Measurements from ENCODE around the gene ZNF470. TPM values are rescaled to one million over a fixed set of nuclear protein-coding genes. Genes with fewer than 3 reads are reported as not detected.
A peak's percentile ranks its signal among the peaks of the same experiment; 100 is the strongest.

Gene ZNF470
- total RNA-seq, 1 donor from 2014 or later = 6.7 TPM

- Mint-ChIP-seq H3K27ac (no peak overlapping the region), H3K9me3 (peaks cover 83% of the 10 kb centered on the region), H3K4me3 (no peak overlapping the region), H3K4me1 (no peaks in the 10 kb centered on the region), H3K27me3 (ENCODE audit: insufficient read depth, low read depth) (no peaks in the 10 kb centered on the region), H3K36me3 (peaks cover 67% of the 10 kb centered on the region)
- Histone ChIP-seq H3K9me3 (ENCODE audit: low read depth) (peaks cover 76% of the 10 kb centered on the region), H3K27ac (no peak overlapping the region), H2AFZ (replicated peaks) (no peak overlapping the region), H4K20me1 (ENCODE audit: low read depth) (no peaks in the 10 kb centered on the region), H3K36me3 (peaks cover 54% of the 10 kb centered on the region), H3K79me2 (ENCODE audit: low read depth) (no peaks in the 10 kb centered on the region), H3K27me3 (no peaks in the 10 kb centered on the region), H3K4me3 (no peak overlapping the region), H3K4me1 (no peaks in the 10 kb centered on the region), H3K4me2 (no peak overlapping the region), H3K9ac (no peak overlapping the region), H3F3A (ENCODE audit: low read depth) (peaks cover 9% of the 10 kb centered on the region)
- TF ChIP-seq EZH2 (IDR thresholded peaks at IDR 0.05) = no peak
- no peak for TF ChIP-seq CTCF (IDR thresholded peaks at IDR 0.05)
- no peak for TF ChIP-seq EZH2phosphoT487 (IDR thresholded peaks at IDR 0.05)
- no peak for DNase-seq (ENCODE audit: low spot score)
Observed at GRCh38 chr19:56577719-56578602, 10.7 kb downstream of the ZNF470 start.

- H3K27ac Mint-ChIP-seq = no peak overlapping the region
- Histone ChIP-seq H3K4me1 (peaks cover 3% of the 10 kb centered on the region), H3K4me2 (peak overlapping the region; percentile 83), H3K36me3 (peaks cover 8% of the 10 kb centered on the region), H4K20me1 (ENCODE audit: low read depth) (no peaks in the 10 kb centered on the region), H2AFZ (replicated peaks) (peak overlapping the region; percentile 95), H3K27ac (no peak overlapping the region), H3K79me2 (ENCODE audit: low read depth) (peaks cover 43% of the 10 kb centered on the region), H3K9ac (no peak overlapping the region), H3K4me3 (peak overlapping the region; percentile 79), H3F3A (ENCODE audit: low read depth) (no peaks in the 10 kb centered on the region), H3K9me3 (ENCODE audit: low read depth) (no peaks in the 10 kb centered on the region), H3K27me3 (no peaks in the 10 kb centered on the region)
- peaks cover 76% of the 10 kb centered on the region for H3K9me3 Mint-ChIP-seq
- no peak for TF ChIP-seq EZH2 (IDR thresholded peaks at IDR 0.05)
- TF ChIP-seq EZH2phosphoT487 (IDR thresholded peaks at IDR 0.05) = no peak
- TF ChIP-seq CTCF (IDR thresholded peaks at IDR 0.05) = no peak
- H3K4me3 Mint-ChIP-seq = peak overlapping the region; percentile 97
- H3K27me3 Mint-ChIP-seq (ENCODE audit: insufficient read depth, low read depth) = peaks cover 6% of the 10 kb centered on the region
- peaks cover 8% of the 10 kb centered on the region for H3K4me1 Mint-ChIP-seq
- peaks cover 38% of the 10 kb centered on the region for H3K36me3 Mint-ChIP-seq
- DNase-seq (ENCODE audit: low spot score) = no peak
Observed at GRCh38 chr19:56594446-56594782, 27.1 kb downstream of the ZNF470 start.

GRCh38 chr19:56594783-56595547 lies 27.7 kb downstream of the ZNF470 start, which contains the start of gene ZNF71:
ZNF71 (plus strand) TSS chr19:56595302; CDS start chr19:56601559, 6,257 bp downstream.
- Mint-ChIP-seq H3K27ac (peak within 1 kb of the TSS; percentile 99), H3K4me1 (peaks cover 8% of the 10 kb centered on the region), H3K36me3 (peaks cover 41% of the 10 kb centered on the region), H3K4me3 (peak within 1 kb of the TSS; percentile 97), H3K9me3 (peaks cover 78% of the 10 kb centered on the region), H3K27me3 (ENCODE audit: insufficient read depth, low read depth) (peaks cover 6% of the 10 kb centered on the region)
- peaks cover 44% of the 10 kb centered on the region for H3K79me2 ChIP-seq (ENCODE audit: low read depth)
- DNase-seq (ENCODE audit: low spot score) = peak; percentile 95
- peaks cover 3% of the 10 kb centered on the region for H3K4me1 ChIP-seq
- H4K20me1 ChIP-seq (ENCODE audit: low read depth) = no peaks in the 10 kb centered on the region
- TF ChIP-seq EZH2 (IDR thresholded peaks at IDR 0.05) = no peak
- TF ChIP-seq EZH2phosphoT487 (IDR thresholded peaks at IDR 0.05) = no peak
- no peak within 1 kb of the TSS for H3K27ac ChIP-seq
- H3K4me2 ChIP-seq = peak within 1 kb of the TSS; percentile 83
- no peaks in the 10 kb centered on the region for H3K27me3 ChIP-seq
- H3K4me3 ChIP-seq = peak within 1 kb of the TSS; percentile 79
- no peaks in the 10 kb centered on the region for H3F3A ChIP-seq (ENCODE audit: low read depth)
- H3K9me3 ChIP-seq (ENCODE audit: low read depth) = no peaks in the 10 kb centered on the region
- peaks cover 8% of the 10 kb centered on the region for H3K36me3 ChIP-seq
- peak within 1 kb of the TSS; percentile 64 for H3K9ac ChIP-seq
- peak within 1 kb of the TSS; percentile 95 for H2AFZ ChIP-seq (replicated peaks)

Data from neural progenitor cell (in vitro differentiated cells).